ENCODE measurements around the gene SLC7A1. TPM values are rescaled to one million over a fixed set of nuclear protein-coding genes. Genes with fewer than 3 reads are reported as not detected.

SLC7A1 gene
- total and polyA plus RNA-seq, 2 donors = 8.5 to 11.7 TPM

- Histone ChIP-seq H3K4me1 (ENCODE audit: insufficient read depth) (no peaks in the 10 kb centered on the region), H3K27ac (ENCODE audit: low read depth) (no peak overlapping the region), H3K4me3 (ENCODE audit: low read depth, low read length) (no peak overlapping the region), H3K36me3 (ENCODE audit: insufficient read depth) (no peaks in the 10 kb centered on the region)
- DNase-seq (ENCODE audit: extremely low spot score) = no peak
- WGBS = 63% methylated on average over 8 of the region's 8 CpGs
Observed at GRCh38 chr13:29511980-29512379, 83.5 kb downstream of the SLC7A1 start.

DNA sequence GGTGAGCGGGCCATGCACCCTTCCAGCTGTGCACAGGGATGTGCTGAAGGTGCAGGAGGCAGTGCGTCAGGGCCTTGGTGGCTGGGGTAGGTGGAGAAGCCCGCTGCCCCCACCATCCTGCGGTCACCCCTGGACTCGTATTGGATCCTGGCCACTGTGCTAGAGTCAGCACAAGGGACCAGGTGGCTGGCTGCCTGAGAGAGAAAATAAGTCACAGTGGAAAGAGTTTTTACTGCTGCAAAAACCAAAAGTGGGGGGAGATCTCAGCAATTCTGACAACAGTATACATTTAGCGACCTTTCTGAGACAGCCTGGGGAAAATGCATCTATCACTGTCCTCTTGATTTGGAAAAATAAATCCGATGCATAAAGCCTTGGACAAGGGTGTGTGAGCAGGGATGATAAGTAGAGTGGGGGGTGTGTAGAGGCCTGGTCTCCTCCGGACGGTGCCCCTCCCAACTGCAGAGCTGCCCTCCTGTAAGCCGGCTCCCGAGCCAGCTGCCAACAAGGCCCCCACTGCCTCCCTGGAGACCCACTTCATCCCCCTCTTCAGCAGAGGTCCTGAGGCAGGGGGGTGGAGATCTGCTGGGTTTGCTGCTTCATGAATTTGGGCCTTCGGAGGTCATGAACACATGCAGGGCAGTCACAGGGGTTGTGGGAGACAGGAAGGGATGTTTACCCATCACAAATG lies 84.2 kb downstream of the SLC7A1 start:
- H3K4me3 ChIP-seq (ENCODE audit: low read depth, low read length) = no peak overlapping the region
- H3K27ac ChIP-seq (ENCODE audit: low read depth) = no peak overlapping the region
- H3K4me1 ChIP-seq (ENCODE audit: insufficient read depth) = no peaks in the 10 kb centered on the region
- H3K36me3 ChIP-seq (ENCODE audit: insufficient read depth) = no peaks in the 10 kb centered on the region
- no peak for DNase-seq (ENCODE audit: extremely low spot score)
- 84% methylated on average over 12 of the region's 12 CpGs for WGBS

DNA sequence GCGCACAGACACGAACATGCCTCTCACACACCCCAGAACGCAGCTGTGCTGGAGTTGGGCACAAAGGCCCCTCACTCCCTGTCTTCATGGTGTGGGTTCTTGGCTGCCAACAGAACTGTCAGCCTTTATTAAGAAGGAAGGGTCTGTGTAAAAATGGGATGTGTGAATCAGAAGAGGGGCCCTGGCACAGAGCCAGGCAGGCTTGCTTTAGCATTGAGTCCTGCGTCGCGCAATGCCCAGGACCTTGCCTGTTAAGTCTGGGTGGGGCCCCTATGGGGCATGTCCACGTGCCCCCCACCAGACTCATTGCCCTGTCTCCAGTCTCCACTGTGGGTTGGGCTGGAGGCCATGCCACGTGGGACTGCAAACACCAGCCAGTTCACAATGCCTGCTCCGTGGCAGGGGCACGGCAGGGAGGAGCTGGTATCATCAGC lies 84.8 kb downstream of the SLC7A1 start:
- WGBS = 91% methylated on average over 10 of the region's 10 CpGs
- no peak overlapping the region for H3K4me3 ChIP-seq (ENCODE audit: low read depth, low read length)
- no peak for DNase-seq (ENCODE audit: extremely low spot score)
- H3K4me1 ChIP-seq (ENCODE audit: insufficient read depth) = no peaks in the 10 kb centered on the region
- no peak overlapping the region for H3K27ac ChIP-seq (ENCODE audit: low read depth)
- H3K36me3 ChIP-seq (ENCODE audit: insufficient read depth) = no peaks in the 10 kb centered on the region

DNA sequence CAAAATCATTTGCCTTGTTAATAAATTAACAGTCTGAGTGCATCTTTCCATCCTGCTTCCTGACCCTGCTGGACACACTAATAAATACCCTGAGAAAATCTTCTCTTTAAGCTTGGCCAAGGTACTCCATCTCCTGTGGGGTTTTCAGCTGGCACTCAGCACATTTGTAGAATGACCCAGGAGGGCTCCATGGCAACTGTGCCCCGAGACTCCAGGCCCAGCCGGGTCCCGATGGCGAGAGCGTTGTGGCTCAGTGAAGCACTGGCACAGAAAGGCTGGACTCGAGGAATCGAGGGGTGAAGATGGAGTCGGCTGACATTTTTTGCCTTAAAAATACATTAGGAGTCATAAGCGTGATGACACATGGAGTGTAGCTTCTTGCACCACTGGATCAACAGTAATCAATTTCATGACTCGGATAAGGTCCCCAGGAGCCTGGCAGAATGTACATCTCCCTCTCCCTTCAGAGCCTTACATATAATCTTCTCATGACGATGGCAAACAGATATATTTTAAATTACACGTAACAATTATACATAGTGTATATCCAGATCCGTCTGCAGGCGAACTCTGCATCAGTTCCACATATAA lies 85.4 kb downstream of the SLC7A1 start:
- Histone ChIP-seq H3K27ac (ENCODE audit: low read depth) (no peak overlapping the region), H3K36me3 (ENCODE audit: insufficient read depth) (no peaks in the 10 kb centered on the region), H3K4me3 (ENCODE audit: low read depth, low read length) (no peak overlapping the region), H3K4me1 (ENCODE audit: insufficient read depth) (no peaks in the 10 kb centered on the region)
- 94% methylated on average over 14 of the region's 14 CpGs for WGBS
- no peak for DNase-seq (ENCODE audit: extremely low spot score)

- no peak overlapping the region for H3K4me3 ChIP-seq (ENCODE audit: low read depth, low read length)
- no peaks in the 10 kb centered on the region for H3K36me3 ChIP-seq (ENCODE audit: insufficient read depth)
- DNase-seq (ENCODE audit: extremely low spot score) = no peak
- no peaks in the 10 kb centered on the region for H3K4me1 ChIP-seq (ENCODE audit: insufficient read depth)
- 84% methylated on average over 4 of the region's 4 CpGs for WGBS
- H3K27ac ChIP-seq (ENCODE audit: low read depth) = no peak overlapping the region
Observed at GRCh38 chr13:29508876-29509252, 86.6 kb downstream of the SLC7A1 start.

DNA sequence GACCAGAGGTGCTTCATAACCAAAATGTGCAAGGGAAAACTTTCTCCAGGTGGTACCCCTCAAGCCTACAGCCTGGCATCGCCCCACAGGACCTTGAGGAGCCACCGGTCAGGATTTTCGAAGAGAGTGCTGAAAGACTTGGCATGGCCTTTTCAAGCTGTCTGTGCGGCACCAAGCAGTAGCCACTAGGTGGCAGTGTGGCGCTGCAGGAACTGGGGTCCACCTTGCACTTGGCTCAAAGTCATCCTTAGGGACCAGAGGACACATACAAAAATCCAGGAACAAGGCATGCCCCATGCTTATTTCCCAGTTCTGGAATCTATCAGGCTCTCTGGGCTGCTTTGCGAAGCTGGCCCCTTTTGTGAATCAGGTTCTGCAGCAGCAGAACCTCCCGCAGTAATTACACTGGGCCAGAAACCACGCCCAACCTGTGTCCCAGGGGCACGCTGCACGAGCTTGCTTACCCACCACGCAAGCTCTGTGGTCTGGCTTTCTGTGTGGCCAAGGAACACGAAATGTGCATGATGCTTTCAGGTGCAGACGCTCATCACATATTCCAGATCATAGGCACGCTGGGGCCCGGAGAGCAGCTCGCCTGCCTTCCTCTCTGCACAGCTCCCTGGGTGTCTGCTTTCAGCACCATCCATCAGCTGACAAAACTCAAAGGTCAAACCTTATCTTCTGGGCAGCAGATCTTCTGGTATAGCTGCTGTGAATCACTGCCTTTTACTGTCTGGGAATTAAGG lies 87.2 kb downstream of the SLC7A1 start:
- 43% methylated on average over 16 of the region's 16 CpGs for WGBS
- no peak overlapping the region for H3K27ac ChIP-seq (ENCODE audit: low read depth)
- DNase-seq (ENCODE audit: extremely low spot score) = peak; percentile 59
- no peak overlapping the region for H3K4me3 ChIP-seq (ENCODE audit: low read depth, low read length)
- no peaks in the 10 kb centered on the region for H3K4me1 ChIP-seq (ENCODE audit: insufficient read depth)
- no peaks in the 10 kb centered on the region for H3K36me3 ChIP-seq (ENCODE audit: insufficient read depth)

DNA sequence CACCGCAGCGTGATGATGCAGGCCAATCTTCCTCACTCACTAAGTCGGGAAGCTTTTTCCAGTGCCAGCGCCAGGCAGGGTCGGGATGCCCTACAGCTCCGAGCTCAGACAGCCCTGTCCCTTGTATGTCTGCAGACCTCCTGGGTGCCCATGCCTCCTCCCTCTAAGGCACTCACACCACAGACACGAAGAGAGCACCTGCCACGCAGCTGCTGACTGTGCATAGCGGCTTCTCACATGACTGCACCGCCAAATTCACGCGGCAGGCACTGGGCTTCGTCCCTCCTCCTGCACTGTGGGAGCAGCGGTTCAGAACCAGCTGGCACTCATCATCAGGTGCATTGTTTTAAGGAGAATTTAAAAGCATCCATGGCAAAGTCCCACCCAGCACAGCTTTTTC lies 88.1 kb downstream of the SLC7A1 start:
- Histone ChIP-seq H3K4me1 (ENCODE audit: insufficient read depth) (no peaks in the 10 kb centered on the region), H3K27ac (ENCODE audit: low read depth) (no peak overlapping the region), H3K4me3 (ENCODE audit: low read depth, low read length) (no peak overlapping the region), H3K36me3 (ENCODE audit: insufficient read depth) (no peaks in the 10 kb centered on the region)
- WGBS = 42% methylated on average over 14 of the region's 14 CpGs
- no peak for DNase-seq (ENCODE audit: extremely low spot score)

DNA sequence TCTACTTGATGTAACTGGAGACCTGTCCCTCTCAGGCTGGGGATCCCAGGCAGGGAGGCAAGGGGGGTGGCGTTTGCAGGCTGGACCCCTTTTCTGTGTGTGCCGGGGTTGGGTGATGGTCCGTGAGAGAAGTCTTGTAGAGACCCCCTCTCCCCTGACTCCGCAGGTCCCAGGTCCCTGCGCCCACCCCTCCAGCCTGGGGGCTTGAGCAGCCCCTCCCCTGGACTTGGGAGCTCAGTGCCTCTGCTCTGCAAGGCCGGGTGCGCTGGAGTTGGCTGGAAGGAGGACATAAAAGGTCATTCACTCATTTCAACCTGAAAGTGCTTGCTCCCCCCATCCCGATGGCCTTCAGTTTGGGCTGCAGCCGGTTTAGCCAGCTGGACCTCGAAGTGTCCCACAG lies 89.5 kb downstream of the SLC7A1 start:
- no peak for DNase-seq (ENCODE audit: extremely low spot score)
- no peak overlapping the region for H3K4me3 ChIP-seq (ENCODE audit: low read depth, low read length)
- no peaks in the 10 kb centered on the region for H3K4me1 ChIP-seq (ENCODE audit: insufficient read depth)
- H3K36me3 ChIP-seq (ENCODE audit: insufficient read depth) = no peaks in the 10 kb centered on the region
- WGBS = 87% methylated on average over 10 of the region's 10 CpGs
- no peak overlapping the region for H3K27ac ChIP-seq (ENCODE audit: low read depth)

- Histone ChIP-seq H3K36me3 (ENCODE audit: insufficient read depth) (no peaks in the 10 kb centered on the region), H3K27ac (ENCODE audit: low read depth) (no peak overlapping the region), H3K4me3 (ENCODE audit: low read depth, low read length) (no peak overlapping the region), H3K4me1 (ENCODE audit: insufficient read depth) (no peaks in the 10 kb centered on the region)
- 83% methylated on average over 17 of the region's 17 CpGs for WGBS
- DNase-seq (ENCODE audit: extremely low spot score) = no peak
Observed at GRCh38 chr13:29505511-29505910, 90.0 kb downstream of the SLC7A1 start.

DNA sequence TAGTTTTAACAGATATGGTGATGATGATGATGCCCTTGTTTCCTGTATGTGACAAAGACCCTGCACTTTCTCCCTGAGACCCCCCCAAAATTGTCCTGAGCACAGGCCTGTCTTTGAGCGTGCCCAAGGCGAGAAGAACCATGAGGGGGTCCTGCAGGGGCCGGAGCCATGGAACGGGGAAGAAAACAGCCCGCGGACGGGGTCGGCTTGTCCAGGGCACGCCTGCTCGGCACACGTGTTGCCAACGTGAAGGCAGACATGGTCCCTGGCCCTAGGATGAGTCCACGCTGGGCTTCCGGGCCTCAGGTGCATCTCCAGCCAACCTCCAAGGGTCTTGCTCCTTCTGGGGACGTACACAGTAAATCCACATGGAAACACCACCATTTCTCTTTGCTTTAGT lies 90.8 kb downstream of the SLC7A1 start:
- Histone ChIP-seq H3K27ac (ENCODE audit: low read depth) (no peak overlapping the region), H3K4me3 (ENCODE audit: low read depth, low read length) (no peak overlapping the region), H3K4me1 (ENCODE audit: insufficient read depth) (no peaks in the 10 kb centered on the region), H3K36me3 (ENCODE audit: insufficient read depth) (no peaks in the 10 kb centered on the region)
- DNase-seq (ENCODE audit: extremely low spot score) = no peak
- WGBS = 95% methylated on average over 15 of the region's 15 CpGs

- H3K4me1 ChIP-seq (ENCODE audit: insufficient read depth) = no peaks in the 10 kb centered on the region
- 56% methylated on average over 32 of the region's 32 CpGs for WGBS
- no peak for DNase-seq (ENCODE audit: extremely low spot score)
- H3K4me3 ChIP-seq (ENCODE audit: low read depth, low read length) = no peak overlapping the region
- no peak overlapping the region for H3K27ac ChIP-seq (ENCODE audit: low read depth)
- no peaks in the 10 kb centered on the region for H3K36me3 ChIP-seq (ENCODE audit: insufficient read depth)
Observed at GRCh38 chr13:29503041-29503837, 92.2 kb downstream of the SLC7A1 start.

DNA sequence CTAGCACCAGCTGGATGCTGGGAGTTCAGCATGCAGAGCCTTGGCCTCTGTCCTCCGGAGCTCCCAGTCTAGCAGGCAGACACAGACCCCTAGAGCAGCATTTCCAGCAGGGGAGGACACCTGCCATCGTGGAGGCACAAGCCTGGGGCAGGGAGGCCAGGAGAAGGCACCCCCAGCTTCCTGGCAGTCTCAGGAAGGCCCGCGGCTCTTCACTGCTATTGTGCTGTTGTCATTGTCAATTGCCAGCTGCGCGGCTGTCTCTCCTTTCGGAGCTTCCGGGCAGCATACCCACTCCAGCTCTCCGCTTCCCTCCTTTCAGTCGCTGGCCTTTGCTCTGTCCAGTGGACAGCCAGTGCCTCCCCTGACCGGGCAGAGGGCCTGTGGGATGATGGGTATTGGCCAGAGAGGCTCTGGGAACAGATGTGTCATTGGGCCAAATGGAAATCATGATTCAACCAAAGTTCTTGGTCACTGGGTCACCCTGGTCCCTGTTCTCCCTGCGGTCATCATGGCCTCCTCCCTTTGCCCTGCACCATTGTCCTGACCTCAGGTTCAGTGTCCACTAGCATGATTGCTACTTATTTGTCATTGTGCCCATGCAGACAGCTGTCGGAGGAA lies 93.0 kb downstream of the SLC7A1 start:
- DNase-seq (ENCODE audit: extremely low spot score) = no peak
- H3K36me3 ChIP-seq (ENCODE audit: insufficient read depth) = no peaks in the 10 kb centered on the region
- no peak overlapping the region for H3K27ac ChIP-seq (ENCODE audit: low read depth)
- H3K4me3 ChIP-seq (ENCODE audit: low read depth, low read length) = no peak overlapping the region
- H3K4me1 ChIP-seq (ENCODE audit: insufficient read depth) = no peaks in the 10 kb centered on the region
- WGBS = 88% methylated on average over 13 of the region's 13 CpGs

- DNase-seq (ENCODE audit: extremely low spot score) = no peak
- Histone ChIP-seq H3K36me3 (ENCODE audit: insufficient read depth) (no peaks in the 10 kb centered on the region), H3K27ac (ENCODE audit: low read depth) (no peak overlapping the region), H3K4me3 (ENCODE audit: low read depth, low read length) (no peak overlapping the region), H3K4me1 (ENCODE audit: insufficient read depth) (no peaks in the 10 kb centered on the region)
- WGBS = 95% methylated on average over 4 of the region's 4 CpGs
Observed at GRCh38 chr13:29501674-29502073, 93.8 kb downstream of the SLC7A1 start.

Measured in urinary bladder (tissue), 4 donors.